BE2C (cell line): Measurements from ENCODE around the gene NCK1.

ENCODE experiments used
- DNase-seq: peaks from one replicate; pipeline ENCODE4 v3.0.0-alpha.2; 2020
- H3K27me3 ChIP-seq: fragments of 250-450 bp; sonication (Bioruptor Pico); 2 replicates; pipeline ENCODE4 v1.5.1; 2020; ENCODE audit warnings: mild to moderate bottlenecking
- H3K36me3 ChIP-seq: fragments of 250-450 bp; sonication (Bioruptor Pico); 2 replicates; pipeline ENCODE4 v1.5.1; 2020; ENCODE audit warnings: mild to moderate bottlenecking
- H3K4me1 ChIP-seq: fragments of 250-450 bp; sonication (Bioruptor Pico); 2 replicates; pipeline ENCODE4 v1.5.1; 2020
- H3K4me3 ChIP-seq: 2 replicates; pipeline ENCODE4 v1.5.1; 2011; ENCODE audit warnings: low read depth, low read length
- H3K9me3 ChIP-seq: fragments of 250-450 bp; sonication (Bioruptor Pico); 2 replicates; pipeline ENCODE4 v1.5.1; 2020
- CTCF ChIP-seq: IDR thresholded peaks from 2 replicates; pipeline ENCODE4 v1.5.1; 2012; ENCODE audit warnings: mild to moderate bottlenecking, low read depth, low read length

The NCK1 gene

GRCh38 chr3:136988651-136989050 lies 126.6 kb downstream of the NCK1 start:
- Histone ChIP-seq H3K4me3 (no peak overlapping the region), H3K9me3 (no peaks in the 10 kb centered on the region), H3K27me3 (no peaks in the 10 kb centered on the region), H3K4me1 (peaks cover 5% of the 10 kb centered on the region; the same call in 1 of the 2 replicates), H3K36me3 (no peaks in the 10 kb centered on the region)
- no peak for TF ChIP-seq CTCF
- DNase-seq, result no peak

DNA sequence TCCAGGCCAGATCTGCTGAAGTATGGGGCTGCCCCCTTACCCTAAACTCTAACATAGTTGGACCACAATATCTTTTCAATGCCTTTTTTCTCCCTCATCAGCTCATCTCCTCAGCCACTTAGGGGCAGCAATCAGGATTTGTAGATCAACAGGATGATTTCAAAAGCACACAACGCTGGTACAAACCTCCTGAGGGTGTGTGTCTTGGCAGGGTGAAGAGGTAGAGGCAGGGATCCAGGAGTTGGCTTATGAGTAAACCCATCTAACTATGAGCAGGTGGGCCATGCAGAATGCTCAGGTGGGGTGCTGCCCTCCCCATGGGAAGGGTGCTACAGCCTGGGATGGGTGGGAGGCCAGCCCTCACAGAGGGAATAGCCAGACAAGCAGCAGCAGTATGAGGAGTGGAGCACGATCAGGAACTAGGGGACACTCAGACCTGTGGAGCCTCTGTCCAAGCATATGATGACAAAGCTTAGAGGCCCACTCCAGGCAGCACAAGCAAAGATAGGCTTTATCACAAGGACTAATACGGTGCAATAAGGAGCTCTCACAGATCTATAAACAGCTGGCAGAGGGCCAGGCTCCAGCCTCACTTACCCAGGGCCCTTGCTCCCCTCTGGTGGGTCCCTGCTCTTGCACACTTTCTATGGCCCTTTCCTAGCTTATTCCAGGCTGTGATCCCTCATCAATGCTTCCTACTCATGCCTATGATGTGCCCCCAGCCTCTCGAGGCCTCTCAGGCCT lies 127.9 kb downstream of the NCK1 start:
- H3K36me3 ChIP-seq, result no peaks in the 10 kb centered on the region
- no peak for DNase-seq
- no peak overlapping the region for H3K4me3 ChIP-seq
- H3K4me1 ChIP-seq, result no peaks in the 10 kb centered on the region
- no peaks in the 10 kb centered on the region for H3K9me3 ChIP-seq
- H3K27me3 ChIP-seq, result no peaks in the 10 kb centered on the region
- no peak for TF ChIP-seq CTCF

DNA sequence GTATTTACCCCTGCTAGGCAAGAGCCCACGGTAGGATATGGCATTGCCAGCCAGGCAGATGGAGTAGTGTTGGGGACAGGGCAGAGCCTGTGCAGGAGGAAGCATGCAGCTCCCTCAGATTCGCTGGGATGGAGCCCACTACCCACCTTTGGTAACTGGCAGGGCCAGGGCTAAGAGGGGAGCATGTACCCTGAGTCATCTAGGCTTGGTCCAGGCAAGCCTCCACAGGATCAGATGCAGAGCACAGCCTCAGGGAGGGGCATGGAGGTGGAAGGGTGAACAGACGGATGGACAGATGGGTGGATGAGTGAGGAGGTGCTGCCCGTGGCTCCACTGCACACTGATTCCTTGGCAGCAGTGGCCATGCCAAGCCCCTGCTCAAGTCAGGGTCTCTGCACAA lies 128.8 kb downstream of the NCK1 start:
- Histone ChIP-seq H3K27me3 (no peaks in the 10 kb centered on the region), H3K4me1 (no peaks in the 10 kb centered on the region), H3K4me3 (no peak overlapping the region), H3K9me3 (no peaks in the 10 kb centered on the region), H3K36me3 (no peaks in the 10 kb centered on the region)
- TF ChIP-seq CTCF, result no peak
- no peak for DNase-seq

DNA sequence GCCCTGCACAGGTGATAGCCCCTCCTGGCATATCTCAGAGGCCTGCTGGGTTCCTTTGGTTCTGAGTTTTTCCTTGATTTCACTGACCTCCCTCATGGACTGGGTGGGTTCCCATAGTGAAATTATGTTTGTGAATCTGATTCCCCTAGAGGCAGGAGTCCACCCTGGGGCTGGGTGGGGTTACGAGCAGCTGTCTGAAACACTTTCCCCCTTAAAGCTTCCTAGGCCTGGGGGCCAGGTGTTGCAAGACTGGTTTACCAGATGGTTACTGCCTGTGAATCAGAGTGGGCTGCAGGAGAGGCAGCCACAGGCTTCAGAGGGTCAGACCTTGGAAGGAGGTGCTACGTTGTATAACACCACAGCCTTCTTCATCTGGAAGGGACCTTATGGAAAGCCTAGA lies 130.1 kb downstream of the NCK1 start:
- no peaks in the 10 kb centered on the region for H3K27me3 ChIP-seq
- H3K36me3 ChIP-seq, result no peaks in the 10 kb centered on the region
- TF ChIP-seq CTCF, result no peak
- DNase-seq, result no peak
- no peaks in the 10 kb centered on the region for H3K9me3 ChIP-seq
- H3K4me1 ChIP-seq, result no peaks in the 10 kb centered on the region
- H3K4me3 ChIP-seq, result no peak overlapping the region

DNA sequence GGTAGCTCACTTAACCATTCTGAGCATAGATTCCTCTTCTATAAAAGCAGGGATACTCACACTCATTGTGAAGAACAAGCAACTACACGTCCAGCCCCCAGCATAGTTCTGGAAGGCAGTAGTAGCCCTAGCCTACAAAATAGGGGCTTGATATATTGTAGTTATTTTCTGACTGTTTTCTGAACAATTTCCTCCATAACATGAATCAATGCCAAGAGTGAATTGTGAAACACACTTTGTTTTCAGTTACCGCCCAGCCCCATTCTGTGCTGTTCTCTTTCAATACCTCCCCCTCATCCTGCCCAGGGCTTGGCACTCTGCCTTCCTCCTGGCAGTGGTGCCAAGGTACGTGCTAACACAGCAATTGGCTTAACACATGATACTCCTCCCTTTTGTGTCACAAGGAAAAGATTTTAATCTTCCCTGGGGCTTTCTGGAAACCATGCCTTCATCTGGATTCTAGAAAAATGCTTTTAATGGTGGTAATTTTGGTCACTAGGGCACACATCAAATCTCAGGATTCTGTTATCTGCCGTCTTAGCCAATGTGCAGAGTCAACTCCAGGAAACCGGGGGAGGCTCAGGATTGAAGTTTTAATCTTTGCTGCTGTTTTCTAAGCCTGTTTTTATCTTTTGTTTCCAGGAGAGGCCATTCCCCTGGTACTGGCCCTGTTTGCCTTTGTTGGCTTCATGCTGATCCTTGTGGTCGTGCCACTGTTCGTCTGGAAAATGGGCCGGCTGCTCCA lies 132.9 kb downstream of the NCK1 start:
- no peaks in the 10 kb centered on the region for H3K9me3 ChIP-seq
- DNase-seq, result no peak
- H3K36me3 ChIP-seq, result no peaks in the 10 kb centered on the region
- H3K27me3 ChIP-seq, result no peaks in the 10 kb centered on the region
- no peak overlapping the region for H3K4me3 ChIP-seq
- no peak for TF ChIP-seq CTCF
- H3K4me1 ChIP-seq, result no peaks in the 10 kb centered on the region

- H3K4me3 ChIP-seq, result no peak overlapping the region
- no peak for TF ChIP-seq CTCF
- H3K27me3 ChIP-seq, result no peaks in the 10 kb centered on the region
- no peak for DNase-seq
- no peaks in the 10 kb centered on the region for H3K36me3 ChIP-seq
- H3K9me3 ChIP-seq, result no peaks in the 10 kb centered on the region
- no peaks in the 10 kb centered on the region for H3K4me1 ChIP-seq
These were observed 133.6 kb downstream of the NCK1 start for GRCh38 chr3:136995652-136996051.
